ENCODE results near the gene RB1.
A peak's percentile ranks its signal among the peaks of the same experiment; 100 is the strongest.

The RB1 gene

DNA sequence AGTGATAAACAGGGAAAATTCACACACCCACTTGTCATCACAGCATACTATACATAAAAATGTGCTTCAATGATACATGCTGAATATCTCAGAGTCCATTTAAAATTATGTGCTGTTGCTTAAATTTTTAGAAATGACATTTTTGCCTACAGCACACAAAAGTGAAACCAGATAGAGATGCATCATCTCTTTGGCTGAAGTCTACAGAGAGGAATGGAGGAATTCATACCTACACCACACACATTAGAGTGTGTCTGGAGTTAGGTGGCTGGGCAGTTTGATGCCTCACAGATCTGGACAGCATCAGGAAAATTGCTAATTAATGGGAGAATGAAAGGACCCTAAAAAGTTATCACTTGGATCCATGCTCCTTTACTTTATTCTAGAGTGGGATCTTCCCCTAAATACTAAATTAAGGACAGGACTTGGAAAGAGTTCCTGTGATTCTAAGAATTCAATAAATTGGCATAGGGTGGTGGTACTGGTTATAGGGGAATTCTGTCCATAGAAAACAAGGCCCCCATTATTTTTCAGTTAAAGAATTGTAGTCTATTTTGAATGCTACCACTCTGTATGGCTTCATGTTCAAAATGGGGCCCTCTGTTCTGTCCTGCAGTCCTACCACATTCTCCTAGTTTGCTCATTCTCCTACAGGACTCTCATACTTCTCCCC is 188.0 kb downstream of the RB1 start:
- Mint-ChIP-seq H3K27me3 (no peaks in the 10 kb centered on the region), H3K4me1 (ENCODE audit: low read depth) (peaks cover 31% of the 10 kb centered on the region), H3K27ac (no peak overlapping the region), H3K9me3 (ENCODE audit: low read depth) (no peaks in the 10 kb centered on the region), H3K4me3 (no peak overlapping the region), H3K36me3 (peaks cover 11% of the 10 kb centered on the region)

DNA sequence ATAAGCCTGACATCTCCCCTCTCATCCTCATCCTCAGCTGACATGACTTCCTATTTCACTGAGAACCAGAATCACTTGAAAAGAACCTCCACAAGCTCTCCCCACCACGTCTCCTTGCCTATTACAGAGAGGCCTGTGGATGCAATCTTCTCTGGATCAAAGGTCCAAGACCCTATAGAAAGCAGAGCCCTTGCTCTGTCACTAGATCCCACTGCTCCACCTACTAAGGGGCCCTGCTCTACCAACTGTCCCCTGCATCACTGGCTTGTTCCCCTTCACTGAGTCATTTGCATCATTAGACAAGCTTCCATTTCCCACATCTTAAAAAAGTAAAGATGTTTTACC is 188.5 kb downstream of the RB1 start:
- no peaks in the 10 kb centered on the region for H3K27me3 Mint-ChIP-seq
- H3K4me3 Mint-ChIP-seq = no peak overlapping the region
- peaks cover 9% of the 10 kb centered on the region for H3K36me3 Mint-ChIP-seq
- no peaks in the 10 kb centered on the region for H3K9me3 Mint-ChIP-seq (ENCODE audit: low read depth)
- peaks cover 32% of the 10 kb centered on the region for H3K4me1 Mint-ChIP-seq (ENCODE audit: low read depth)
- no peak overlapping the region for H3K27ac Mint-ChIP-seq

DNA sequence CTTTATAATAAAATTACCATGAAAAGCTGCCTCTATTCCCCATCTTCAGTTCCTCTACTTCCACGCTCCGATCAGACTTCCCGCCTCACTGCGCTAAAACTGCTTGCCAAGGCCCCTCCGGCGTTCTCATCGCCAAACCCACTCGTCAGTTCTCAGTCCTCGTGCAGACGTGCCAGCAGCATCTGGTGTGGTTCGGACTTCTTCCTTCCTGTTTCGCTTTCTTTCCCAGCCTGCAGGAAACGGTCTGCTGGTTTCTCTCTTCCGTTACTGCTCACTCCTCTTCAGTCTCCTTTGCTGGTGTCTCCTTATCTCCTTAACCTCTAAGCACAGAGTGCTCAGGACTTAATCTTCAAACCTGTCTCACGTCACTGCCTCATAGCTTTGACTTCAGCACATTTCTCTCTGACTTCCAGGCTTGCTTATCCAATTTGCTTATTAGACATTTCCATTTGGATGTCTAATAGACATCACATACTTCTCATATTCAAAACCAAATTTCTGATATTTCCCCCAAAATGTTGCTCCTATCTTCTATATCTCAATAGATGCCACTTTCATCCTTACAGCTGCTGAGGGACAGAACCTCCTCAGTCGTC is 189.0 kb downstream of the RB1 start:
- H3K4me3 Mint-ChIP-seq = no peak overlapping the region
- H3K9me3 Mint-ChIP-seq (ENCODE audit: low read depth) = no peaks in the 10 kb centered on the region
- H3K27ac Mint-ChIP-seq = no peak overlapping the region
- H3K36me3 Mint-ChIP-seq = peaks cover 5% of the 10 kb centered on the region
- H3K4me1 Mint-ChIP-seq (ENCODE audit: low read depth) = peaks cover 33% of the 10 kb centered on the region
- no peaks in the 10 kb centered on the region for H3K27me3 Mint-ChIP-seq

DNA sequence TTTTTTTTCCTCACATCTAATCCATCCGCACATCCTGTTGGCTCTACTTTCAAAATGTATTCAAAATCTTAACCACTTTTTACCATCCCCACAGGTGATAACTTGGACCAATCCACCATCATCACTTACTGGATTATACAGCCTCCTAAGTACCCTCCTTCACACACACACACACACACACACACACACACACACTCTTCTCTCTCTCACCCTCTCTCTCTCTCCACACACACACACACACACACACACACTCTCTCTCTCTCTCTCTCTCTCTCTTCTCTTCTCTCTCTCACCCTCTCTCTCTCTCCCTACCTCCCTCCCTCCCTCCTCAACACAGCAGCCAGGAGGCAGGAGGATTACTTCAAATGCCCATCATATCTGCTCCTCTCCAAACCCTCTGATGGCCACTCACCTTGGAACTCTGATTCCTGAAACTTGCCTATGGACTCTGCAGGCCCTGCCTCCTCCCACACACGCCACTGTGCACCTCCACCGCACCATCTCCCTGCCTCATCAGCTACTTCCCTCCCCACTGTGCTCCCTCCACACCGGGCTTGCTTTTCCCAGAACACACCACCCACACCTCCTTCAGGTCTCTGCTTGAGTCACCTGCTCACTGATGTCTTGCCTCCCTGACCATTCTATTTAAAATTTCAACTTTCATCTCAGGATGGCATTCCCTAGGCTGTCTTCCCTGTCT is 189.7 kb downstream of the RB1 start:
- no peaks in the 10 kb centered on the region for H3K27me3 Mint-ChIP-seq
- H3K27ac Mint-ChIP-seq = no peak overlapping the region
- H3K9me3 Mint-ChIP-seq (ENCODE audit: low read depth) = no peaks in the 10 kb centered on the region
- no peak overlapping the region for H3K4me3 Mint-ChIP-seq
- peaks cover 3% of the 10 kb centered on the region for H3K36me3 Mint-ChIP-seq
- H3K4me1 Mint-ChIP-seq (ENCODE audit: low read depth) = peaks cover 31% of the 10 kb centered on the region

DNA sequence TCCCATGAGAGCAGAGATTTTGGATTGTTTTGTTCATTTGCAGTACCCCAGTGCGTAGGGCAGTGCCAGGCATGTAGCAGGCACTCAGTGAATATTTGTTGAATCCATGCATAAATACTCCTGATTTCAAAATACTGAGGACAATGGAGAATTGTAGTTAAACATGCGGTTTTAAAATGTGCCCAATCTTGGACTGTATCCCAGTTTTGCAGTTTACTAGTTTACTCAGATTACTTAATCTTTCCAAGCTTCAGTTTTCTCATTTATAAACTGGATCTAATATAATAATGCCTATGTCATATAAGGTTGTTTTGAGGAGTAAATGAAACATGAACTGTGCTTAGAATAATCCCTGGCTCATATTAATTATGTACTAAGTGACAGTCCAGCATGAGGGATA is 190.3 kb downstream of the RB1 start:
- H3K4me1 Mint-ChIP-seq (ENCODE audit: low read depth) = peaks cover 28% of the 10 kb centered on the region
- peaks cover 3% of the 10 kb centered on the region for H3K36me3 Mint-ChIP-seq
- no peaks in the 10 kb centered on the region for H3K27me3 Mint-ChIP-seq
- H3K4me3 Mint-ChIP-seq = no peak overlapping the region
- no peaks in the 10 kb centered on the region for H3K9me3 Mint-ChIP-seq (ENCODE audit: low read depth)
- H3K27ac Mint-ChIP-seq = no peak overlapping the region

DNA sequence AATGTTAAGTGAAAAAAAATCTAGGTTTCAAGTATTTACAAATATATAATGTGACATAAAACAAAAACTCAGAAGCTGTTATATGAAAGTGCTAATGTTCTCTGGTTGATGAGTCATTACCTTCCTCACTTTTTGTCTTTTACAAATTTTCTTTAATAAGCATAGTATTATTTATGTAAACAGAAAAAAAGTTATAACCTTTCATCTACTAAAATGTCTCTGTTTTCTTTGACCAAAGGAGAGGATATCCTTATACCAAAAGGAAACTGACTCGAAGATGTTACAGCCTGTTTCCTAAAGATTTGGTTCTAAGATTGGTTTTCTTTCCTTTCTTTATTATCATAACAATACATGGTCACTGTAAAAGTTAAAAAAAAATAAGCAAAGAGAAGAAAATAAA is 191.3 kb downstream of the RB1 start:
- Mint-ChIP-seq H3K9me3 (ENCODE audit: low read depth) (no peaks in the 10 kb centered on the region), H3K27ac (no peak overlapping the region), H3K36me3 (no peaks in the 10 kb centered on the region), H3K27me3 (no peaks in the 10 kb centered on the region), H3K4me3 (no peak overlapping the region), H3K4me1 (ENCODE audit: low read depth) (peaks cover 23% of the 10 kb centered on the region)

DNA sequence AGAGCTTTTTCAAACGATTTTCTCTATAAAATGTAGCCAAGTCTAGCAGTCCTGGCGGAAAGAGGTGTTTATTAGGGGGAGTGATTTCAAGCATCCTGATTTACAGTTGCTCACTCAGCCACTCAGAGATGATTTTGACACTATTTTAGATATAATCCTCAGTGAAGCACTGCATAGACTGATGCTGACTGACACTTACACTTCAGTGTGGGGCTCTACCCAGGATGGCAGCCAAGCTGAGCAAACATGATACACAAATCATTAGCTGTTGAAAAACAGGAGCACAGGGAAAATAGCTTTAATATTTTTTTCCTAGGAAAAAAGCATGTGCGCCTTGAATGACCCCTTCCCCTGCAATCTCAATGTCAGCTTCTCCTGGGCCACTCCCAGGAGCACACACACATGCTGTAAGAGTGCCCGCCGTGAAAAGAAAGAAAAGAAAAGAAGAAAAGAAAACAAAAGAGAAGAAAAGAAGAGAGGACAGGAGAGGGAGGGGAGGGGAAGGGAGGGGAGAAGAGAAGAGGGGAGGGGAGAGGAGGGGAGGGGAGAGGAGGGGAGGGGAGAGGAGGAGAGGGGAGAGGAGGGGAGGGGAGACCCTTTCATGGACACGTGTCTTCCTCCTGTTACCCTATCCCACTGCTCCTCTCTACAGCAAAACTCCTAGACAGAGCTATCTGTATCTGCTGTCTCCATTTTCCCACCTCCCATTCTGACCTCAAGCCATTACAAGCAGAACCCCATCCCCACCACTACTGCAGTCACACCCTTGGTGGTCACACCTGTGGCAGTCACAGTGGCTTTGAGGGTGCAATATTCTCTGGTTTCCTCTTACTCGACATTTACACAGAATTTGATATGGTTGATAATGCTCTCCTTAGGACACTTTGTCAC is 193.0 kb downstream of the RB1 start:
- no peaks in the 10 kb centered on the region for H3K36me3 Mint-ChIP-seq
- H3K27ac Mint-ChIP-seq = no peak overlapping the region
- H3K9me3 Mint-ChIP-seq (ENCODE audit: low read depth) = no peaks in the 10 kb centered on the region
- peak overlapping the region; percentile 8 for H3K4me3 Mint-ChIP-seq
- peaks cover 25% of the 10 kb centered on the region for H3K4me1 Mint-ChIP-seq (ENCODE audit: low read depth)
- no peaks in the 10 kb centered on the region for H3K27me3 Mint-ChIP-seq

DNA sequence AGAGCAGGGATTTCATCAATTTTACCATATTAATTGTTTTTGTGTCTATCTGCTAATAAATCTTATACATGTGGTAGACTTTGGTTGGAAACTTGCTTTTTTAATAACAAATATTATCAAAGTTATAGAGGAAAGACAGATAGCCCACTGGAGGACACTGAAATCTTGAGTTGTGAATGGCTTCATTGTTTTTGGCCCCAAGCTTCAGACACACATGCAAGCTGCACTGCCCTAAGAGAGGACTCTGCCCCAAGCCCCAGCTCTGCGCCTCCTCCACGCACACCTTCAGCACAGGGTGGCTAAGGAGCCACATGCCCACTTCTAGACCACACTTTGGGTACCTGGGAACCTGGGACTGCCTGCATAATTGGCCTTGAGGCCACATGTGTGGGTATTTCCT is 194.1 kb downstream of the RB1 start:
- Mint-ChIP-seq H3K27ac (no peak overlapping the region), H3K27me3 (no peaks in the 10 kb centered on the region), H3K4me3 (no peak overlapping the region), H3K9me3 (ENCODE audit: low read depth) (no peaks in the 10 kb centered on the region), H3K4me1 (ENCODE audit: low read depth) (peaks cover 25% of the 10 kb centered on the region), H3K36me3 (no peaks in the 10 kb centered on the region)

DNA sequence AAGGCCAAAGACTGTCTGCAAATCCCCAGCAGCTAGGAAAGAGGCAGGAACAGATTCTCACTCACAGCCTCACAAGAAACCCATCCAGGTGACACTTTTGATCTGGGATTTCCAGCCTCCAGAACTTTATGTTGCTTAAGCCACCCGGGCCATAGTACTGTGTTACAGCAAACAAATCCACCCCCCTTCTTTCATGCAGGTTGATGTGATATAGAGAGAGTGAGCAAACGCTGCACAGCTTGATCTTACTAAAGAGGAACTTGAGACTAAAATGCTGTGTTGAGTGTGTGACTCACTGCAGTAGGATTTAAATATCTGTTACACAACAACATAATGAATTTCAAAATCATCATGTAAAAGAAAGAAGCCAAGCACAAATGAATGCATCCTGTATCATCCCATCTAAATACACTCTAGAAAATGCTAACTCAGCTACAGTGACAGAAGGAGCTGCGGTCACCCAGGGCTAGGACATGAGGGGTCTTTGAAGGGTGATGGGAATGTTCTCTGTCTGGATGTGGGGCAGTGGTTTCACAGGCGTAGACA is 197.2 kb downstream of the RB1 start:
- no peaks in the 10 kb centered on the region for H3K9me3 Mint-ChIP-seq (ENCODE audit: low read depth)
- peaks cover 37% of the 10 kb centered on the region for H3K4me1 Mint-ChIP-seq (ENCODE audit: low read depth)
- no peak overlapping the region for H3K4me3 Mint-ChIP-seq
- H3K27ac Mint-ChIP-seq = no peak overlapping the region
- H3K27me3 Mint-ChIP-seq = no peaks in the 10 kb centered on the region
- no peaks in the 10 kb centered on the region for H3K36me3 Mint-ChIP-seq

DNA sequence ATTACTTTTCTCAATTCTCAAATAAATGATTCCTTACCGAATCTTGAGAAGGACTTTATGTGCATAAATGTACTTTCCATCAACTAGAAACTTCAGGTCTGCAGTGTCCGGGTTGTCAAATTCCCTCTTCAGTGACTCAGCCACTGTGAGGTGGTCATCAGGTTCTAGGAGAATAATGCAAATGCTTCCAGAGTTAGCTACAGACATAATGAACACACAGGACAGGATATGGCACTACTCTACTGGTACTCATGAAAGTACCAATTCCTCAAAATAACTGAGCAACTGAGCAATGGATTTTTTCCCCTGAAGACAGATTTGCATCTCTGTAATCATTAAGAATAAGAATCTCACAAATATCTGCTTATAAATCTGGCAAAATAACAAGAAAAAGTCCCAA is 198.2 kb downstream of the RB1 start:
- Mint-ChIP-seq H3K27ac (no peak overlapping the region), H3K9me3 (ENCODE audit: low read depth) (no peaks in the 10 kb centered on the region), H3K27me3 (no peaks in the 10 kb centered on the region), H3K4me1 (ENCODE audit: low read depth) (peaks cover 40% of the 10 kb centered on the region), H3K36me3 (peaks cover 2% of the 10 kb centered on the region), H3K4me3 (no peak overlapping the region)

DNA sequence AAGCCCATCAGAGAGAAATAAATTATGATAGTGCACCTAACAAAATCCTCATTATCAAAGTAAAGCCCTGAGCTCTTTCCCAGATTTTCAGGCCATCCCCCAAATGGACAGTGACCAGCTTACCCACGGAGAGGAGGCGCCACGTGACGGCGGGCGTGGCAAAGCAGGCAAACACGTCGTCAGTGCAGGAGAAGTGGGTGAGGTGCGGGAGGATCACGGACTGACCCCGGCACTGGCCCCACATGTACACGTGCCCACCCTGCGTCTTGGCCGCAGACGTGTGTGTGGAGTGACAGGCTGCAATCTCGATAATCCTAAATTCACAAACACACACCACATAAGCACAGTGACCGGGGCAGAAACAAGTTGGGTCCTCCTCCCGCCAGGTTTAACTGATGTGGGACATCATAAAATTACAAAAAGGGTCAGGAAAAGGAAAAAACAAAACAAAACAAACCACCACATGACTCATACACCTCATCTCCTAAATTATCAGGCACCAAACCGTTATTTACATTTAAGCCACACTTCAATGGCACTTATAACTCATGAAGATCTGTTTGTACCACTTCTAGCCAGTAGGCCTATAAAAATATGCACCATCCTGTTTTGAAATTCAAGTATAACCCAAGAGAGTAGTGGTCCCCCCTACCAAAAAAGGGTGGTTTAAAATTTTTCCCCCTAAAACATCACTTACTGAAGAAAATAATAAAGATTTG is 199.2 kb downstream of the RB1 start:
- no peaks in the 10 kb centered on the region for H3K9me3 Mint-ChIP-seq (ENCODE audit: low read depth)
- peaks cover 39% of the 10 kb centered on the region for H3K4me1 Mint-ChIP-seq (ENCODE audit: low read depth)
- no peak overlapping the region for H3K4me3 Mint-ChIP-seq
- no peak overlapping the region for H3K27ac Mint-ChIP-seq
- H3K36me3 Mint-ChIP-seq = peaks cover 2% of the 10 kb centered on the region
- no peaks in the 10 kb centered on the region for H3K27me3 Mint-ChIP-seq

DNA sequence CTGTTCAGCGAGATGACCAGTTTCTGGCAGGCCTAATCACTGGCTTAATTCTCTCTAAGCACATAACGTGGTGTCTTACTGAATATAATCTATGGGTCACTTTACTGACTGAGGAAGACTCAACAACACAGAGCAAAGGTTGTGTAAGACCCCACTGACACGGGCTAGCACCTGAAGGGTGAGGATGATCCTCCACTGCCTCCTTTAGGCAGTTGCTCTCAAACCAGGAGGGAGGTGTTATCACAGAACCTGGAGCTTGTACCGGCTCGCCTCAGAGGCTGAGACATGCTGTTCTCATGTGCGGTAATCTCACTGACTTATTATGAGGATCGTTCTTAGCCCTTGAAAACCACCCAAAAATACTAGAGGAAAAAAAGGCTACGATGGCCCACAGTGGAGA is 201.1 kb downstream of the RB1 start:
- H3K27ac Mint-ChIP-seq = peak overlapping the region; percentile 93
- peaks cover 39% of the 10 kb centered on the region for H3K4me1 Mint-ChIP-seq (ENCODE audit: low read depth)
- H3K4me3 Mint-ChIP-seq = no peak overlapping the region
- no peaks in the 10 kb centered on the region for H3K9me3 Mint-ChIP-seq (ENCODE audit: low read depth)
- H3K27me3 Mint-ChIP-seq = no peaks in the 10 kb centered on the region
- peaks cover 2% of the 10 kb centered on the region for H3K36me3 Mint-ChIP-seq

DNA sequence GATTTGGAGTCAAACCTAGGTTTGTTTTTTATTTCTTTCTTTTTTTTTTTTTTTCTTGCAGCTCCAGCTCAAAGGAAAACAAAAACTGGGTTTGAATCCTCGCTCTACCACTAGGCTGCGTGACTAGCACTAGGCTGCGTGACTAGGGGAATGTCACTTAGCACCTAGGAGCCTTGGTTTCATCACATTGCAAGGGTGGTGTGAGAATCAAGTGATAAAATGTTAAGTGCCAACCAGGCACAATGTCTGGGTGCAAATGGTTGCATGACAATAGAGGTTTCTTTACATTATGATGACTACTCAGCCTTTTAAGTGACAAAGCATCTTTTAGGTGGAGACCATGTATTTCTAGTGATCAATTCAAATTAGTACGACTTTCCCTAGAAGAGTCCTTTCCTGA is 201.5 kb downstream of the RB1 start:
- Mint-ChIP-seq H3K27ac (peak overlapping the region; percentile 93), H3K4me1 (ENCODE audit: low read depth) (peaks cover 39% of the 10 kb centered on the region), H3K9me3 (ENCODE audit: low read depth) (no peaks in the 10 kb centered on the region), H3K36me3 (peaks cover 2% of the 10 kb centered on the region), H3K27me3 (no peaks in the 10 kb centered on the region), H3K4me3 (peak overlapping the region; percentile 62)

DNA sequence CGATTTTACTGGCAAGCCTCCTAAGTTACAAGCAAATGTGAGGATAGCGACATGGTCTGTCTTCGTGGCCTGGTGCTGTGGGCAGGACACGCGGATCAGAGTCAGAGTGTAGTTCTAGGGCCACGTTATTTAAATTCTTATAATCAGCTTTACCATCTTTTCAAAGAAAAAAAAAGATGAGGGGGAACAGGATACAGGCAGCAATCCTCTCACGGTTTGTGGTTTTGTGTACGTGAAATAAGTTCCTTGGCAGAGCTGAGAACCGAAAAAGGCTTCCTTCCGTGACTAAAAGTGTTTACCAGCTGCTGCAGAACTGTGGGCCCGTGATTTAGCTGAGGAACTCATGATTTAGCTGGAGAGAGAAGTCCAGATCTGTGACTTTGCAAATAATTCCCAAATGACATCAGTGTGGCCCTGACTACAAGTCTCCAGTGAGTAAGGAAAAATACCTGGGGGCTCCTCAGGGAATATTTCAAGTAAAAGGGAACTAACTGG is 202.1 kb downstream of the RB1 start:
- H3K9me3 Mint-ChIP-seq (ENCODE audit: low read depth) = no peaks in the 10 kb centered on the region
- peak overlapping the region; percentile 62 for H3K4me3 Mint-ChIP-seq
- H3K36me3 Mint-ChIP-seq = peaks cover 2% of the 10 kb centered on the region
- peak overlapping the region; percentile 93 for H3K27ac Mint-ChIP-seq
- no peaks in the 10 kb centered on the region for H3K27me3 Mint-ChIP-seq
- peaks cover 40% of the 10 kb centered on the region for H3K4me1 Mint-ChIP-seq (ENCODE audit: low read depth)
